ENCODE measurements around the gene SP140L.
"Not testable (repeated sequence)": the region's sequence is repeated elsewhere in the genome, so short reads cannot be mapped to it uniquely, and the experiment has no call there.

The SP140L gene

GRCh38 chr2:230324503-230324902, 2.5 kb upstream of the SP140L start:
- no peak for DNase-seq

GRCh38 chr2:230325316-230326243, 1.4 kb upstream of the SP140L start:
- DNase-seq, result no peak

GRCh38 chr2:230327418-230328154, 593 bp downstream of the SP140L start:
- peak; percentile 18 to 40 for DNase-seq

- DNase-seq, result no peak
Observed at GRCh38 chr2:230328155-230328458, 1.1 kb downstream of the SP140L start.

GRCh38 chr2:230329946-230330605, 3.1 kb downstream of the SP140L start:
- DNase-seq, result no peak

- no peak for DNase-seq
Observed at GRCh38 chr2:230330725-230331124, 3.7 kb downstream of the SP140L start.

GRCh38 chr2:230335461-230335863, 8.5 kb downstream of the SP140L start:
- DNase-seq, result no peak

GRCh38 chr2:230335864-230336506, 9.0 kb downstream of the SP140L start:
- no peak for DNase-seq

- DNase-seq, result not testable (repeated sequence)
Observed at GRCh38 chr2:230341936-230342528, 15.0 kb downstream of the SP140L start.

- DNase-seq, result not testable (repeated sequence)
Observed at GRCh38 chr2:230343041-230343624, 16.1 kb downstream of the SP140L start.

GRCh38 chr2:230343747-230344146, 16.8 kb downstream of the SP140L start:
- DNase-seq, result no peak

- no peak for DNase-seq
Observed at GRCh38 chr2:230346465-230346864, 19.5 kb downstream of the SP140L start.

GRCh38 chr2:230346921-230347533, 20.0 kb downstream of the SP140L start:
- DNase-seq, result no peak

- no peak for DNase-seq
Observed at GRCh38 chr2:230347659-230348305, 20.8 kb downstream of the SP140L start.

- DNase-seq, result no peak
Observed at GRCh38 chr2:230348787-230349186, 21.8 kb downstream of the SP140L start.

- peak in 1 of 2 experiments; percentile 1 for DNase-seq
Observed at GRCh38 chr2:230356084-230356483, 29.1 kb downstream of the SP140L start.

- no peak for DNase-seq
Observed at GRCh38 chr2:230358305-230358704, 31.3 kb downstream of the SP140L start.

- no peak for DNase-seq
Observed at GRCh38 chr2:230360028-230360427, 33.0 kb downstream of the SP140L start.

GRCh38 chr2:230362030-230362691, 35.2 kb downstream of the SP140L start:
- peak in 1 of 2 experiments; percentile 2 for DNase-seq

GRCh38 chr2:230382108-230382507, 55.1 kb downstream of the SP140L start:
- no peak for DNase-seq

GRCh38 chr2:230383453-230383852, 56.5 kb downstream of the SP140L start:
- DNase-seq, result no peak

Data from AML-193 (cell line).